ENCODE measurements around the gene GALNT17. TPM values are rescaled to one million over a fixed set of nuclear protein-coding genes. Genes with fewer than 3 reads are reported as not detected.

Gene GALNT17
- total RNA-seq, 1 donor, result 0.18 TPM

DNA sequence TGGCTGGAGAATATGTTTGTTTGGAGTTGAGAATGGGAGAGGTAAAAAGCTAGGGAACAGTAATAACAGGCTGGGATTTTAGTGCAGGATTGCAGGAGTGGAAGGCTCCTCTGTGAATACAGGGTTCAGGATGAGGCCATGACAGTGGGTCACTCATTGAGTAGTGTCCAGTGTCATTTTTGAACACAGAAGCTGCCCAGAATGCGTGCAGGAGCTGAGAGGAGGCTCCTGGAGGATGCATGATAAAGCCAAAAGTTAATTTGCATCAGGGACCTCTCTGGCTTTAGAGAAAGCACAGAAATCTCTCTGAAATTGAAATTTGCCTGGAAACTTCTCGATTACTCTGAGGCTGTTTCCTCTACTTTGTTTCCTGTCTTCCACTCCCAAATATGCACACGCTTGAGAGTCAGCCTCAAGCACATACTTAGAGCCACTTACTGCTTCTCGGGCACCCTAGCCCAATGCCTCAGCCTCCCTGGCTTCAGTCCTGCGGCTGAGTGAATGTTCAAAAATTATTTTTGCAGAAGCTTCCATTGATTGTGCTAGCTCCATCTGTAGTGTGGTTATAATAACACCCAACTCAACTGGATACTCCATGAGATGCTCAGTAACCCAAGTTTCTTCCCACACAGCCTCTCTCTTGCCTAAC lies 1.8 kb upstream of the GALNT17 start:
- DNase-seq (ENCODE audit: low read depth), result no peak
- H3K4me3 ChIP-seq (ENCODE audit: low read depth, low read length), result no peak overlapping the region
- TF ChIP-seq CTCF (IDR thresholded peaks at IDR 0.05; ENCODE audit: insufficient read depth, low read length), result no peak

- DNase-seq (ENCODE audit: low read depth), result no peak
- no peak for TF ChIP-seq CTCF (IDR thresholded peaks at IDR 0.05; ENCODE audit: insufficient read depth, low read length)
- H3K4me3 ChIP-seq (ENCODE audit: low read depth, low read length), result no peak overlapping the region
Measured at GRCh38 chr7:71131256-71132126, 453 bp upstream of the GALNT17 start.

DNA sequence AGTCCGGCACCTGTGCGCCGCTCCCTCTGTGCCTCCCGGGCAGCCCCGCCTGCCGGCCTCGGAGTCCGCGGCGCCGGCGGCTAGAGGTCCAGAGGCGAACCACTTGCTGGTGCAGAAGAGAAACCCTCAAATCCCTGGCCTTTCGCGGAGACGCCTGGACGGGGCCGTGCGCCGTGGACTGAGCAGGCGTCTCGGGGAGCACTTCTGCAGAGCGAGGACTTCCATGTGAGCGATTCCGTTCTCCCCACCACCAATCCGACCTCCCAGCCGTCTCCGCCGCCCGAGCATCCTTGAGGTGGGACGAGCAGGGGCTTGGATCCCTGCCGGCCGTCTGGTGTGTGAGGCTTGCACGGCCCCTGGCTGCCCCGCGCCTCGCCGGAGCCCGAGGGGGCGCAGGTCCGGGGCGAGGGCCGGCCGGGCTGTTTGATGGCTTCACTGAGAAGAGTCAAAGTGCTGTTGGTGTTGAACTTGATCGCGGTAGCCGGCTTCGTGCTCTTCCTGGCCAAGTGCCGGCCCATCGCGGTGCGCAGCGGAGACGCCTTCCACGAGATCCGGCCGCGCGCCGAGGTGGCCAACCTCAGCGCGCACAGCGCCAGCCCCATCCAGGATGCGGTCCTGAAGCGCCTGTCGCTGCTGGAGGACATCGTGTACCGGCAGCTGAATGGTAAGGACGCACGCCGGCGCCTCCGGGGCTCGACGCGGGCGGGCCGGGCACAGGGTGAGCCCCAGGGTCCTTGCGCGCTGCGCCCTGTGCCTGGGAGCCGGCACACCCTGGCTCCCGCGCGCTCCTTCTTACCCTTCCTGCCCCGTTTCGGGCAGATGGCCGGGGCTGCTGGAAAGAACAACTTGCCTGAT lies 660 bp downstream of the GALNT17 start:
- no peak overlapping the region for H3K4me3 ChIP-seq (ENCODE audit: low read depth, low read length)
- no peak for DNase-seq (ENCODE audit: low read depth)
- TF ChIP-seq CTCF (IDR thresholded peaks at IDR 0.05; ENCODE audit: insufficient read depth, low read length), result no peak

DNA sequence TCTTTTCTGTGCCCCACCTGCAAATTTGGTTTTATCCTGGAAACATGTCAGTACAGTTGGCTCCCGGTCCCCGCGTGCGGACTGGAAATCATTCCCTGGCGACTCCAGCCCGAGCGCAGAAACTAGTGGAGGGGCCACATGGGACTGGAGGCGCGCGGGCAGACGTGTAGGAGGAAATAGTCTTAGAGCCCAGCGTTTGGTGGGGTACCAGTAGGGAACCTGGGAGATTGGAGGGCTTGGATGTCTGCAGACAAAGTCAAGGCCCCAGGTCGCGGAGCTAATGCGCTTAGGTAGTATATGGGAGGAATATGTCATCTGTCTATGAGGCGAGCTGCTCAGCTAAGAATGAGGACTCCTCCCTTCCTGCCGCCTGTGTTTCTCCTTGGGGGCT lies 1.3 kb downstream of the GALNT17 start:
- no peak for TF ChIP-seq CTCF (IDR thresholded peaks at IDR 0.05; ENCODE audit: insufficient read depth, low read length)
- no peak overlapping the region for H3K4me3 ChIP-seq (ENCODE audit: low read depth, low read length)
- no peak for DNase-seq (ENCODE audit: low read depth)

GRCh38 chr7:71133856-71134255 lies 1.9 kb downstream of the GALNT17 start:
- no peak for DNase-seq (ENCODE audit: low read depth)
- H3K4me3 ChIP-seq (ENCODE audit: low read depth, low read length), result no peak overlapping the region
- TF ChIP-seq CTCF (IDR thresholded peaks at IDR 0.05; ENCODE audit: insufficient read depth, low read length), result no peak

DNA sequence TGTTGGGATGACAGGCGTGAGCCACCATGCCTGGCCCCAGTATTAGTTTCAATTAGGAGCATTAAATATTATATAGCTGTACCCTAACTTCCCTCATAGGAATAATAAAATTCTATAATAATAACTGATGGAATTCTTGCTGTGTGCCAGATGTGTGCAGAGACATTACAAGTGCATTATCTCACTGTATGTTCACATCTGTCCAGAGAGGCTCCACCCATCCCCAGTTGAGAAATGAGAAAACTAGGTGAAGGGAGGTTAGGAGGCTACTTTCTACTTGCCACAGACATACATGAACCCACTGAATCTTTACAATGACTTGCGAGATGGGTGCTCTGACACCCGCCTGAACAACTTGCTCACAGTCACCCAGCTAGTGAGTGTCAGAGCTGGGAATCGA lies 3.2 kb downstream of the GALNT17 start:
- no peak for TF ChIP-seq CTCF (IDR thresholded peaks at IDR 0.05; ENCODE audit: insufficient read depth, low read length)

More for the DNA sequence above, 3.2 kb downstream of the GALNT17 start:
- no peak overlapping the region for H3K4me3 ChIP-seq (ENCODE audit: low read depth, low read length)
- no peak for DNase-seq (ENCODE audit: low read depth)

All from fibroblast of the aortic adventitia (primary cell).